Measurements from ENCODE around the gene ST8SIA2. TPM values are rescaled to one million over a fixed set of nuclear protein-coding genes. Genes with fewer than 3 reads are reported as not detected.
"Not testable (repeated sequence)": the region's sequence is repeated elsewhere in the genome, so short reads cannot be mapped to it uniquely, and the experiment has no call there.

ST8SIA2 gene
- polyA plus RNA-seq, 5 donors: 3.6 to 5.6 (median 4.5) TPM

GRCh38 chr15:92430069-92430440 lies 36.4 kb downstream of the ST8SIA2 start:
- no peak for DNase-seq

GRCh38 chr15:92435145-92435544 lies 41.5 kb downstream of the ST8SIA2 start:
- DNase-seq: no peak

DNA sequence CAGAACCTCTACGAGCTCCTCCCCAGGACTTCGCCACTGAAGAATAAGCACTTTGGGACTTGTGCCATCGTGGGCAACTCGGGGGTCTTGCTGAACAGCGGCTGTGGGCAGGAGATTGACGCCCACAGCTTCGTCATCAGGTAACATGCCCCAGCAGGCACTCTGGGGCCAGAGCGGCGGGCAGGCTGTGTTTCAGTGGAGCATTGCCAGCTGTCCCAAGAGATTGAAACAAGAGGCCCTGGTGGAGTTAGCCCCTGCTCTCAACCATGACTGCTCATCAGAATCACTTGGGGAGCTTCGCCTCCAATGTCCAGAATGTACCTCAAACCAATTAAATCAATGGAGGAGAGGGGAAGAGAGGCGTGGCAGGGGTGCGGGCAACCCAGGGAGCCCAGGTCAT lies 44.8 kb downstream of the ST8SIA2 start:
- no peak for DNase-seq

- no peak for DNase-seq
Observed at GRCh38 chr15:92443381-92443780, 49.7 kb downstream of the ST8SIA2 start.

GRCh38 chr15:92444631-92445030 lies 51.0 kb downstream of the ST8SIA2 start:
- no peak for DNase-seq

GRCh38 chr15:92448370-92448769 lies 54.7 kb downstream of the ST8SIA2 start:
- DNase-seq: no peak

DNA sequence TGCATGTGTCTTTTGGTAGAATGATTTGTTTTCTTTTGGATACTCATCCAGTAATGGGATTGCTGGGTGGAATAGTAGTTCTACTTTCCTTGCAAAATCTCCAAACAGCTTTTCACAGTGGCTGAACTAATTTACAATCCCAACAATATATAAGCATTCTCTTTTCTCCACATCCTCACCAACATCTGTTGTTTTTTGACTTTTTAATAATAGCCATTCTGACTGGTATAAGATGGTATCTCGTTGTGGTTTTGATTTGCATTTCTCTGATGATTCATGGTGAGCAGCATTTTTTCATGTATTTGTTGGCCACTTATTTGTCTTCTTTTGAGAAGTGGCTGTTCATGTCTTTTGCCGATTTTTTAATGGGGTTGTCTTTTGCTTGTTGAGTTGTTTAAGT lies 55.8 kb downstream of the ST8SIA2 start:
- no peak for DNase-seq

GRCh38 chr15:92451225-92451825 lies 57.6 kb downstream of the ST8SIA2 start:
- no peak for DNase-seq

GRCh38 chr15:92452143-92452542 lies 58.5 kb downstream of the ST8SIA2 start:
- no peak for DNase-seq

- DNase-seq: peak in 1 of 2 donors; percentile 7
Observed at GRCh38 chr15:92453607-92454006, 59.9 kb downstream of the ST8SIA2 start.

DNA sequence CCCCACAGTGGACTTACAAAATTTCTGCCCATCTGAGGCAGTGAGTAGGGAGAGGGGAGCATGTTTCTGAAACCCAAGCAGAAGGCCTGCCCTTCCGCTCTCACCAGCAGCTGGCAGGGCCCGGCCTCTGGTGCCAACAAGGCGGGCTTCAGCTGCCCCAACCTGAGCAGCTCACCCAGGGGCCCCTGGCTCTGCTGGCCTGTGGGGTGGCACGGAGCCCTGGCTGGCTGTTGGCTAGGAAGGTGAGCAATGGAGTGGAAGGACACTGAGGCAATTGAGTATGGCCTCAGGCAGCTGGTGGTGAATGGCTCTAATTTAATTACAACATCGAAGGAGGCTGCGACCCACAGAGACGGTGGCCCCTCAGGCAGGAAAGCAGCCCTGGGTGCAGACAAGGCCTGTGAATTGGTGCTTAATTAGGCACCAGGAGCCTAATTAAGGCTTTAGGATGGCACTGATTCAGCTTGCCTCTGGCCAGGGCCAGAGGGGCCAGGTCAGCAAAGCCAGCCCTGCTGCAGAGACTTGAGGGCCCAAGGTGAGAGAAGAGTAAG lies 60.9 kb downstream of the ST8SIA2 start:
- no peak for DNase-seq

DNA sequence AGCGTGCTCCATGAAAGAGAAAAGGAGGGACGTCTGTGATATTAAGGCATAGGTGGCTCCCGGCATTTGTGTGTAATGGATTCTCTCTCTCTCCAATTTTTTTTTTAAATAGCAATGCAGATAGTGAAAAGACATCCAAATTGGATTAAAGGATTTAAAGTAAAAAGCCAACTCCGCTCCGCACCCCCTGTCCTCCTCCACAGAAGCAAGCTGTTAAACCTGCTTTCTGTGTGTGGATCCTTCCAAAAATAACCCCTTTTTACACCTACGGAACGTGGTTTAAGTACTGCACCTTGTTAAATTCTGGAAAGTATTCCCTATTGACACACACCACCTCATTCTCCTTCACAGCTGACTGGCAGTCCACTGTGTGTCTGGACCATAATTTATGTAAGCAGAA lies 61.6 kb downstream of the ST8SIA2 start:
- no peak for DNase-seq

- no peak for DNase-seq
Observed at GRCh38 chr15:92457471-92458041, 63.9 kb downstream of the ST8SIA2 start.

DNA sequence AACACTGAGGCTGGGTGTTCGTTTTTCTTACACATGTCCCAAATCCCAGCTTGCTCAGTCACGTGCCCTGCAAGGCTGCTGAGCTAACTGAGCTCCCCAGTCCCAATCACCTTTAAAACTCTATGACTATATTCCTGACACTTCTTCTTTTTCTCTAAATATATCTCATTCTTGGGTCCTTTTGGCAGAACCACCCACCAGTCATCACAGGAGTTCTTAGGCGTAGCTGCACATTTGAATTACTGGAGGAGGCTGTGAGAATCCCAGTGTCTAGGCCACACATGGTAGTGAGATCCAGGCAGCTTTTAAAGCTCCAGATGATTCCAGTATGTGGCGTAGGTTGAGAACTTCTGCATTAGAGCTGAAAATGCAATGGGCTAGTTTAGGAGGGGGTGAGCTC lies 66.3 kb downstream of the ST8SIA2 start:
- no peak for DNase-seq

DNA sequence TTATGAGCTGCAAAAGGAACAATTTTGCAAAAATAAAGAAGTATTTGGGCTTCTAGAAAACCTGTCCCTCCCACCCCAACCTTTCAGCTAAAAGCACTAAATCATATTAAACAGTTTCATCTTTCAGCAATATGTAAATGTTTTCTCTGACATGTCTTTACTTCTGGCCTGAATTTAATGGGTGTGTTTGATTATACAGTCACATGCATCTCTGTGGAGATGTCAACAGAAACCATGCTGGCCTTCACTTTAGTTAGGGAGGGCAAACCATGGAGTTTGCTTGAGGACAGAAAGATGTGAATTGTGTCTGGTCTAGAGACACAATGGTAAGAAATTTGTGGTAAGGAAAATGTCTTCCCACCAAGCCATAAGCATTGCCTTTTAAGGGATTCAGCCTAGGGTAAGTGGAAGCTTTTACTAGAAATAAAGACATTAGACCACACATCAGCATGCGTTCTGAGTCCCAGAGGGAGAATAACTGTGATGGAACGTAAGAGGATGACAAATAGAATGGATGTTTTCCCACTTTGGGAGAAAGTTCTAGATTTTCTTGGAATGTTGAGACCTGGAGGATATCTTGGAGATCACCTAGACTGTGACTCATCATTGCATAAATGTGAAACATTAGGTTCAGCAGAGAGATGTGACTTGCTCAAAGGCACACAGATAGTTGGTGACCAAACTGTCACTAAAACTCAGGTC lies 68.9 kb downstream of the ST8SIA2 start:
- no peak for DNase-seq

DNA sequence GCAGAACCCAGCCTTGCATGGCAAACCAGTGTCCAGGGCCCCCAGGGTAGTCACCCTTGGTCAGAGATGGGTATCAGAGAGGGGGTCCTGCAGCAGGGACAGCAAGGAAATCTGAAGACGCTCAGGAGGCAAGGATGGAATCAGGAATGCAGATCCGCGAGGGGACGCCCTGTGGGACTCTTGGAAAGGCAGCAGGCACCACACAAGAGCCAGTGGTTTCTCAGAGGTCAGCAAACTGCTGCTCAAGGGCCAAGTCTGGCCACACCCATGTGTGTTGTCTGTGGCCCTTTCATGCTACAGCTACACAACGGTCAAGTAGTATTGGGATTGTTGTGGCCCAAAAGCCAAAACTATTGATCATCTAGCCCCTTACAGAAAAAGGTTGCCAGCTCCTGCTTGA lies 69.7 kb downstream of the ST8SIA2 start:
- no peak for DNase-seq

DNA sequence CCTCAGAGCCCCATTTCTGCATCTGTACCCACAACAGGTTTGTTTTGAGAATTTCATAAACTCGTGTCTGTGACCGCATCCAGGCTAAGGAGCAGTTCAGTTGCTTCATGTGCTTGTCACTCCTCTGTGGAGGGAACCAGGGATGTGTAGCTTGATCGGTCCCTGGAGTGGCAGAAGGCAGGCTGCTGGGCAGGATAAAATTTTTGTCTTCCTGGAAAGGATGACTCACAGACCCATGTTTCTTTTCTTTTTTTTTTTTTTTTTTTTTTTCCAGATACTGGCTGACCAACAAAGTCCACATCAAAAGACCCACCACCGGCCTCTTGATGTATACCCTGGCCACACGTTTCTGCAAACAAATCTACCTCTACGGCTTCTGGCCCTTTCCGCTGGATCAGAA lies 70.1 kb downstream of the ST8SIA2 start:
- DNase-seq: no peak

- DNase-seq: no peak
Observed at GRCh38 chr15:92466834-92467233, 73.2 kb downstream of the ST8SIA2 start.

DNA sequence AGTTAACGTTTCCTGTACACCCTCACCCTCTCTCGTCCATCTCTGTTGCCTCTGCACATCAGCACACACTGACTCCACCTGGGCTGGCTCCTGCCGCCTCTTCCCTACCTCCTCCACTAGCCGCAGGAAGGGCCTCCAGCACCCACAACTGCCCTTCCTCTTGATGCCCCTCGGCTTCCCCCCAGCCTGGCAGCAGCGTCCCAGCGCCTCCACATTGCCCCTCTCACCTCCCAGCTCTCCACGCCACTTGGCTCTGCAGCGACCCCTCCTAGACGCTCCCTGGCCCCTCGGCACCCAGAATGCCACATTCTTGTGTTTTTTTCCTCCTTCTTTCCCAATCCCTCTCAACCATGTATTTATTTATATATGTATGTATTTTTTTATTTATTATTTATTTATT lies 73.6 kb downstream of the ST8SIA2 start:
- no peak for DNase-seq

DNA sequence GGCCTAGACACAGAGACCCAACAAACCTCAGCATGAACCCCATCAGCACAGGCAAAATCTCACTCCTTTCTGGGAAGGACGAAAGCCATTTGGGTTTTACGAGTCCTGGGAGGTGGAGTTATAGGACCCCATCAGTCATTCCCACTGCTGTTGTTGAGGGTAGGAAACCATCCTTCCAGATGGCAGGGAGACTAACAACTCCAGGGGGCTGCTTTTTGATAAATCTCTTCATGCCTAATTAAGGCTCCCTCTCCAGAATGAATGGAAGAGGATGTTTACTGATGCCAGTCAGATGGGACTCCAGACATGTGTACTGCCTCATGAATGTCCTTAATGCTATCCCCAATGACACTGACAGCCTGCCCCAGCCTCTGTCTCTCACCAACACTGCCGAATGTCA lies 75.3 kb downstream of the ST8SIA2 start:
- DNase-seq: no peak

DNA sequence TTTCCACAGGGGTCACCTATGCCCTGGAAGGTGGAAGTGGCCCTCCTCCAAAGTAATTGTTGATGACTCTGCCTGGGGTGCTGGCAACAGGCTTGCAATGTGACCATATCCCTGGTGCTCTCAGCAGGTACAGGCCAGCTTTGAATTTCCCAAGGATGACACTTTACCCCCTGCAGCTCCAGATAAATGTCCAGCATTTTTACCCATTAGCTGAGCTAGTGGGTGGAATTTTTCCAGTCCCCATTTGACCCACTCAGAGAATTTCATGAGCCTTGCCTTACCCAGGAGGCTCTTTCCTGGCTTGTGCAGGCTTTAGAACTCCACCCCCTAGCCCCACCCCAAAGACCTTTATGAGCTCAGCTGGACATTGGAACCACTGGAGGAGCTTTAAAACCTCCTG lies 77.6 kb downstream of the ST8SIA2 start:
- no peak for DNase-seq

GRCh38 chr15:92473756-92474155 lies 80.1 kb downstream of the ST8SIA2 start:
- DNase-seq: peak in 1 of 2 donors; percentile 19

DNA sequence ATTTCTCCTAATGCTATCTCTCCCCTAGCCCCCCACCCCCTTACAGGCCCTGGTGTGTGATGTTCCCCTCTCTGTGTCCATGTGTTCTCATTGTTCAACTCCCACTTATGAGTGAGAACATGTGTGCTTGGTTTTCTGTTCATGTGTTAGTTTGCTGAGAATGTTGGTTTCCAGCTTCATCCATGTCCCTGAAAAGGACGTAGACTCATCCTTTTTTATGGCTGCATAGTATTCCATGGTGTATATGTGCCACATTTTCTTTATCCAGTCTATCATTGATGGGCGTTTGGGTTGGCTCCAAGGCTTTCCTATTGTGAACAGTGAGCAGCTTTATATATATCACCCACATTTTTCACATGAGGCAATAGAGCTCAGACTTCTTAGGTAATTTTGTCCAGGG lies 86.0 kb downstream of the ST8SIA2 start:
- not testable (repeated sequence) for DNase-seq
